Activated CD4-positive, CD25-positive, alpha-beta regulatory T cell (primary cell): ENCODE data around the gene SGTA.

Source experiments
- DNase-seq, 4 experiments: peaks; one replicate each; lab custom pipeline; 2025; lab: John Stamatoyannopoulos, UW

SGTA gene

DNA sequence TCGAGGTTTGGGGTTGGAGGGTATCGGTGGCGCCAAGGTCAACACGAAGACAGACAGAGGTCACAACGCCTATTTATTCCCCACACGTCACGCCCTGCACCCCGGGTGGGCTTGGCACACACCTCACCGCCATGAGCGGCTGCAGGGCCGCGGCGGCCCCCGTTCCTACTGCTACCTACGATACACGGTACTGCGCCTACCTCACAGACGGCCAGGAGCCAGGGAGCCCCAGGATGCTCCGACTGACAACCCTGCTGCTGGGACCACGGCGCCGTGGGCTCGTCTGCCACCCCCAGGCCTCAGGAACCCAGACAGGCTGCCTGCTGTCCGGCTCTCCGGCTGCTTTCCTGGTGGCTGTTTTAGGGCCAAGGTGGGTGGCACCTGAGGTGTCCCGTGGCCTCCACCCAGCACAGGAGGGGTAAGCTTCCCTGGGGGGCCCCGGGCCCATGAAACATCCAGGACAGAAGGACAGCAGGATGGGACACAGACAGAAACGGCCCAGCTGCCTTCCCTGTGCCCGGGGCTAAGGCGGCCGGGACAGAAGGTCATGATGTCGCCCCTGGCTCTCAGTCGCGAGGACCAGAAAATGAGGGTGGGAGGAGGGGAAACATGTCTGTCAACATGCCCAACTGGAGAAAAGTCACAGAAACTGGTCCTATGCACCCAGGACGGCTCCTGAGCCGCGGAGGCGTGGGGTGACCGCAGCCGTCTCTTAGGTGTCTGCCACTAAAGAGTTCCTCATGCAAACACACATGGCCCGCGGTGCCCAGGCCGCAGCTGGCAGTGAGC, 28.2 kb downstream of the SGTA start:
- DNase-seq = no peak

DNA sequence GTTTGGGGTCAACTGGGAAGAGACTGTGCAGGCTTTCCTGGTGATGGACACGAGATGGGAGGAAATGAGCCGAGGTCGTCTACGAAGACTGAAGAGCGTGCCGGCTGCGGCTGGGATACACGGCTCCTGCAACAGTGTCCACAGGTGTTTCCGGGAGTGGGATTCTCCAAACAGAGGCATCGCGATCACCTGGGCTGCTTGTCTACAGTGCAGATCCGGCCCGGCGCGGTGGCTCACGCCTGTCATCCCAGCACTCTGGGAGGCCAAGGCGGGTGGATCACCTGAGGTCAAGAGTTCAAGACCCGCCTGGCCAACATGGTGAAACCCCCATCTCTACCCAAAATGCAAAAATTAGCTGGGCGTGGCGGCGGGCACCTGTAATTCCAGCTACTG, 31.6 kb downstream of the SGTA start:
- no peak for DNase-seq

DNA sequence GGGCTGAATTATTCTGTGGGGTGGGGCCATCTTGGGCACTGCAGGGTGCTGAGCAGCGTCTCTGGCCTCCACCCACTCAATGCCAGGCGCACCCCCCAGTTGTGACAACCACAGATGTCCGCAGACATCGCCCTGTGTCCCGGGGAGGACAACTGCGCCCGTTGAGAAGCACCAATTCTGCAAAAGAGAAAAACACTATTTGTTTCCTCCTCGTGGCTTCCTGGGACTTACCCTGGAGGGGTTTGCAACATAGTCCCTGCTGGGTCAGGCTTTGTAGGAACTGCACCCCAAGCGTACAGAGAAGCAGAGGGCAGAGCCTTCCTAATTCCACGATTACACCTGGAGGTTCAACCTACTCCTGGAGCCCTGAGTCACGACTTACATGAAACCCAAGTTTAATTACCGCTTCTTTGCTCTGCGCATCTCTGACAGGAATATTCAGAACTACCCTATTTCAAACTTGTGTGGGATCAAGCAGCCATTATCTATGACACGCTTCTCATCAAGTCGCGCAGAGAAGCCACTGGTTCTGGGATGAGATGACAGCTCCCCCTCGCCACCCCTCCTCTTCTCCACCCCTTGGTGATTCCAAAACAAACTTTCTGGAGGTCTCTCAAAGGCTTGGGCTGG, 32.1 kb downstream of the SGTA start:
- no peak for DNase-seq

DNA sequence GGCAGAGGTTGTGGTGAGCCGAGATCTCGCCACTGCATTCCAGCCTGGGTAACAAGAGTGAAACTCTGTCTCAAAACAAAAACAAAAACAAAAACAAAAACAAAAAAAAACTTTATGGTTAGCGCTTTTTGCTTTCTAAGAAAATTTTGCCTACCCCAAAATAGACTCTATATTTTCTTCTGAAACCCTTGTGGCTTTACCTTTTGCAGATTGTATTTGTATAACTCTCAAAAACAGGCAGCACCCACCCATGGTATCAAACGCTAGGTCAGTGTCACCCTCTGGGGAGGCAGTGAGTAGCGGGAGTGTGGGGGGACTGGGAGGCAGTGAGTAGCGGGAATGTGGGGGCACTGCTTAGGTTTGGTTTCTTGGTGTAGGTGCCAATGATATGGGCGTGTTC, 35.7 kb downstream of the SGTA start:
- no peak for DNase-seq

DNA sequence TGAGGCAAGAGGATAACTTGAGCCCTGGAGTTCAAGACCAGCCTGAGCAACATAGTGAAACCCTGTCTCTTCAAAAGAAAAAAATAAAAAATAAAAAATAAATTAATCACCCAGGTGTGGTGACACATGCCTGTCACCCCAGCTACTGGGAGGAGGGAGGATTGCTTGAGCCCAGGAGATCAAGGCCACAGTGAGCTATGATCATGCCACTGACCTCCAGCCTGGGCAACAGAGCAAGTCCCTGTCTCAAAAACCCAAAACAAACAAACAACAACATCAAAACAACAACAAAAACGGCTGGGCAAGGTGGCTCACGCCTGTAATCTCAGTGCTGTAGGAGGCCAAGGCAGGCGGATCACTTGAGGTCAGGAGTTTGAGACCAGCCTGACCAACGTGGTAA, 39.0 kb downstream of the SGTA start:
- no peak for DNase-seq

DNA sequence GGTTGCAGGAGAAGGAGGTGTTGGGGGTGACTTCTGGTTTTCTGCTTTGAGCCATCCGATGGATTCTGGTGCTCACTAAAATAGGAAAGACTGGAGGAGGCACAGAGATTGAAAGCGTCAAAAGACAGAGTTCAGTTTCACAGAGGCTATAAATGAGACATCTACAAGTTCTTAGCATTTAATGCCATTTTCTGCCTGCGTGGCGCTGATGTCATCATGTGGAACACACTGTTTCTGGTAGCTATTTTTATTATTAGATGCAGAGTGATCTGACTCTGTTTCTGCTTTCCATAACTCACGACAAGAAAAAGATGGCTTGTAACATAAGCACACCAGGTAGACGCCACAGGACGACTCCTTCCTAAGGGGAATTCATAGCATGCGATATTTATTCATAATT, 40.0 kb downstream of the SGTA start:
- no peak for DNase-seq

DNA sequence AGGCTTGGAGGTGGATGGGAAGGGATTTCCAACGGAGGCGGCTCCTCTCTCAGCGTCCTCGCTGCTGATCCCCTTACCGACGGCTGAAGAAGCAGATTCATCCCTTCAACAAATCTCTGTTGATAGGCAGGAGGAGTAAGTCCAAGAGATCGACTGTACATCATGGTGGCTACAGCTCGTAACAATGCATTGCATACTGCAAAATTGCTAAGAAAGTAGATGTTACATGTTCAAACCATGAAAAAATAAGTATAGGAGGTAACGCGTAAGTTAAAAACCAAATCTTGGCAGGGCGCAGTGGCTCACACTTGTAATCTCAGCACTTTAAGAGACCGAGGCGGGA, 42.8 kb downstream of the SGTA start:
- DNase-seq = no peak

DNA sequence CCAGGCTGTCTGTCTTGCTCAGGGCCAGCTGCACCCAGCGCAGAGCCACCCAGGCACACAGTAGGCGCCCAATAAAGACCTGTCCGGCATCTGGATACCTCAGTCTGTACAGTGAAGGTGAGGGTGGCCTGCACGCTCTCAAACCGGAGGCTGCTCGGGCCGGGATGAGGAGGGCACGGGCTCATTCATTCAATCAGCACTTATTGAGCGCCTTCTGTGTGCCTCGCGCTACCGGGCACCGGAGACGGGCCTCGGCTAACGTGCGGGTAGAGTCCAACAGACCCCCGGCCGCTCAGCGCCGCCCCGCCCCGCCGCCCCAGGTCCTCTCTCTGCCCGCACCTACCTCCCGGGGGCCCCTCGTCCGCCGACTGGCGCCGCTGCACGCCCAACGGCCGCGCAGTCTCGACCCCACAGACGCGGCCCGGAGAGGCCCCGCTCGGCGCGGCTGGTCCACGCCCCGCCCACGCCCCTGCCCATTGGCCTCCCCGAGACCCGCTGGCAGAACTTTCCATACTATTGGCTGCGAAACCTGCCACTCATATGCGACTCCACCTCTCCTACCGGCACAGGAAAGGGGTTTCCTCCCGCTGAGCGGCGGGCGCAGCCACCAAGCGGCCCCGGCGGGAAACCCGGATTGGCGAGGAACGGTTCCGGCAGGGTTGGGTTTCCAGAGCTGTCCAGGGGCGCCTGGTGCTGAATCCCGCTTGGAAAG, 43.3 kb downstream of the SGTA start, which contains the start of gene SLC39A3:
Gene SLC39A3, minus strand, starts transcription at position 416 of the 712 bp plus-strand sequence. CDS start 2,760 bp downstream, outside the sequence.
- DNase-seq = peak; percentile 93 to 99 (median 96)

DNA sequence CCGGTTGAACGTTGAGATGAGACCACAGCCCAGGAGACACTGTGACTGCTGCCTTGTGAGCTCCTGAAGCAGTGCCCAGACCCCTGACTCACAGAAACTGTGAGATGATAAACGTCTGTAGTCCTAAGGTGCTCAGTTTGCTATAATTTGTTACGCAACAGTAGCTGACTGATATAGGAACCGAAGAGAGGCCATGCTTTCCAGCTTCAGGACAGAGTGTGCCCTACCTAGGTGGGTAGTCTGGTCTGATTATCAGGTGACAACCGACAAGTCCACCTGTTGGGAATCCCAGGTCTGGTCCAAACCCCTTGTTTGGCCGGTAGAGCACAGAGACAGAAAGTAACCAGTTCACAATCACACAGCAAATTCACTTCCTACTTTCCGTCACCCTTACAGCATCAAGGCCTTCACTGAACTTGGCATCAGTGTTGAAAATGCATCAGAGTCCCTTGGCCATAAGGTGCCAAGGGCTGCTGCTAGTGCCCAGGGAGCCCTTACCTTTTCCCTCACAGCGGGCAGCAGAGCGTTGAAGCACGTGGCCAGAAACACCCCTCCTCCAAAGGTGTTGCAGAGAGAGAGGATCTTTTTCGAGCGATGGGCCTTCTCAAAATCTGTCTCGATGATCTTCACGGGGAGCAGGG, 46.4 kb downstream of the SGTA start:
- DNase-seq = no peak

DNA sequence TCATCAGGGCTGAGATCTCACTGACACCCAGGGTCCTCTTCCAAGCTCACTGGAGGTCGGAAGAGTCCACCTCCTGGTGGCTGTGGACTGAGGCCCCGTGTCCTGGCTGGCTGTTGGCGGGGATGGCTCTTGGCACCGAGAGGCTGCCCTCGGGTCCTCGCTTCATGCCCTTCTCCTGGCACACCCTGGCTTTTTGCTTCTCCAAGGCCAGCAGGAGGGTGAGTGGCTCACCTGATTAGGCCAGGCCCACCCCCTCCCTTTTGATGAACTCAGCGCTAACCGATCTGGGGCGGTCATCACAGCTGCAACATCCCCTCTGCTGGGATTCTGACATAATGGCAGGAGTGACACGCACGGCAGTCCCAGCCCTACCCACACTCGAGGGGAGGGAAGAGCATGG, 47.7 kb downstream of the SGTA start:
- DNase-seq = no peak

DNA sequence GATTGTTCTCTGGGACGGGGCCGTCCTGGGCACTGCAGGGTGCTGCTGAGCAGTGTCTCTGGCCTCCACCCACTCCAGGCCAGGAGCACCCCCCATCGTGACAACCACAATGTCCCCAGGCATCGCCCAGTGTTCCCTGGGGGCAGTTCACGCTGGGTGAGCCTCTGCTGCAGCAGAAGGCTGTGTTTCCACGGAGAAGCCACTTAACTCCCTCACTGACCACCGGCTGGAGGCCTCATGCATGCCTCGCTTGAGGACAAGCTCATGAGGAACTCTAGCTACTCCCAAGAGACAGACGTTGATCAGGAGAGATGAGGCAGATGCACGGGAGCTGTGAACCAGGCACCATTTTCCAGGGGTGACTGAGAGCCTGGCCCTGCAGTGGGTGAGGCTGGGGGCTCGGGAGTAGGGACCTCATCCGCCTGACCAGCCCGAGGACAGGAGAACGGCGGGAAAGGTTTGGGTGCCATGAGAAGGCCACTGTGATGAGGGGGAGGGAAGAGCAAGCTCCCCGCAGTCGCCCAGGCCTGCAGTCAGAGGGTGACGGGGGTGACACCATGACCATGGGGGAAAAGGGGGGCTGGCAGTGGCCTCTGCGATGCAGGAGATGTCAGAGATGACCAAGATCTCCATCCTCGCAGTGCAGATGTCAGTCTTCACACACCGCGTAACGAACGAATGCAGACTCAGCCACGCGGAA, 48.3 kb downstream of the SGTA start:
- DNase-seq = no peak

DNA sequence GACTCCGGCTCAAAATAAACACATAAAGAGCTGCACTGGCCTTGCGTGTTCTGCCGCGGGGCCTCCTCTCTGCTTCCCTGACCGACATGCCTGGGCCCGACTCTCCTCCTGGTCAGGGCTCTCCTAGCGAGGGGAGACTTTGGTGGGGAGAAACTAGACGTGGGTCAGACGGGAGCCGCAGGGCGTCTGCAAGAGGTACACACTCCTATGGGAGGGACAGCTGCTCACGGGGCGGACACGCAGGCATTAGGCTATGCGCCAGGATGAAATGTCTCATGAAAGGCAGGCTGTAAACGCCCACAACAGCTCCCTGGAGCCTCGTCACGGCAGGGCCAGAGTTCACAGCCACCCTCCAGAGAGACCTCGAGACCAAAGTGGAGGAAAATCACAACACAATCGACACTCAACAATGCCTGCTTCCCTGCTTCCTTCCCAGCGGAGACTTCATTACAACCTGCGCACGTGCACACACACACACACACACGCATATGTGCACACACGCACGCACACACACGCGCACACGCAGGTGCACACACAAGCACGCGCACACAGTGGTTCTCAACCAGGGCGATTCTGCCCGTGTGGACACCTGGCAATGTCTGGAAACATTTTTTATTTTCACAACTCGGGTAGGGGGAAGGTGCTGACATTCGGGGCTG, 49.0 kb downstream of the SGTA start:
- no peak for DNase-seq

DNA sequence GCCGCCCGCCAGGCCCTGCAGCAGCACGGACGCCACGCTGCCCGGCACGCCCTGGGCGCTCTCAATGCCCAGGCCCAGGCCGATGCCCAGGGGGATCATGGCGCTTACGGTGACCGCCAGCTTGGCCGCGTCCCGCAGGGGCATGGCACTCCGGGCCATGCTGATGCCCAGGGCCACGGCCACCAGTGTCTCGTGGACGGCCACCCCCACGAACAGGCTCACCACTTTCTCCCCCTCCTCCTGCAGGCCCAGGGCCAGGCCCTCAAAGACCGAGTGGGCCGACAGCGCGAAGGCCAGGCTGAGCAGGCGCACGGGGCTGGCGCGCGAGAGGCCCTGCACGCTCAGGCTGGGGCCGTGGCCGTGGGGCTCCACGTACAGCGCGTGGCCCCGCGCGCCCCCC, 50.2 kb downstream of the SGTA start:
- no peak for DNase-seq

DNA sequence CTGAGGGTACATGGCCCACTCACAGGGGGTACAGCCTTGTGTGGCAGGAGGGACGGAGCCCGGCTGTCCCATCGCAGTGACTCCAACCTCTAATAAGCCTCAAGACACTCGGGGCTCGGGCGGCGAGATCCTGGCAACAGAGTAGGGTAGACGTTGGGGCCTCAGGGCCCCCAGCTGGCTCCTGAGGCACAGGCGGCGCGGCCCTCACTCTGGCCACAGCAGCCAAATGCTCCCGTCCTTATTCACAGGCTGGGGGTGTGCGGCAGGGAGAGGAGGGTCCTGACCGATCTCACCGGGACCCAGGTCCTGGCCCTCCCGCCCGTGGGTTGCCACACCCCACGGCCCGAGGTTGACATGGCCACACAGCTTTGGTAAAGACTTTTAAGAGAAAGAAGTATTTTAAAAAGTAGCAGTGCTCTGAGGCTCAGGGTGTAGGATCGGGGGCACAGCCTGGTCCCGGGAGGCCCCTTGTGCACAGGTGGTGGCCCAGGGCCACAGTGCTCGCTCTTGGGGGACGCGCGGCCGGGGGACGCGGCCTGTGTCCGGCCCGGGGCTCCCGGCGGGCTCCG, 50.8 kb downstream of the SGTA start:
- no peak for DNase-seq

DNA sequence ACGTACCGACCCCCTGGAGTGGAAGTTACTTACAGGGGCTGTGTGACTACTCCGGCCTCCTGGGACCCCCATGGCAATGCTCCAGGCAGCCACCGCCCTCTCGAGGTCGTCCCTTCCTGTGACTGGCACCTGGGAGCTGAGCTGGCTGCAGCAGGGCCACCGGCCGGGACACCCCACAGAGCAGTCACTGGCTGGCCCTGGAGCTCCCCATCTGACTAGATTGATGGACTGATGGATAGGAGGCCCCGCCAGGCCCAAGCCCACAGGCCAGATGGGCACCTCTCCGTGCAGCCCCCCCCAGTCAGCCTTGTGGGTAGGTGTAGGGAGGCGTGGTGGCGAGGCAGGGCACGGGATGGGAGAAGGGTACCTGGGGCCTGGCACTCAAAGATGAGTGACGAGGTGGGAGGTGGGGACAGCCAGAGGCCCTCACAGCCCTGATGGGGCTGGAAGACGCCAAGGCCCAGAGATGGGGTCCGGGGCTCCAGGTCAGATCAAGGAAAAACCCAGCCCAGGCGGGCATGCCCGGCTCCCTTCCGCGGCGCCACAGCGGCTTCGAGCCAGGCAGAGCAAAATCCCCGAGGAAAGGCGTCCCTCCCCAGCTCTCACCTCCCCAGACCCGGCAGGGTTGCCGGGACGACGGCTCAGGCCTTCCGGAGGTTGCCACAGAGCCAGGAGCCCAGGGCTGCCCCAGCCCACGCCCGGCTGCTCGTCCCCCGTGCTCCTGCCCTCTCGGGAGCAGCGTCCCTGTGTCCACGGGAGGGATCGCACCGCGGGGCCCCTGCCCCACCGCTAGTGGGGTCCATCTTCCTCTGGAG, 51.7 kb downstream of the SGTA start:
- no peak for DNase-seq

DNA sequence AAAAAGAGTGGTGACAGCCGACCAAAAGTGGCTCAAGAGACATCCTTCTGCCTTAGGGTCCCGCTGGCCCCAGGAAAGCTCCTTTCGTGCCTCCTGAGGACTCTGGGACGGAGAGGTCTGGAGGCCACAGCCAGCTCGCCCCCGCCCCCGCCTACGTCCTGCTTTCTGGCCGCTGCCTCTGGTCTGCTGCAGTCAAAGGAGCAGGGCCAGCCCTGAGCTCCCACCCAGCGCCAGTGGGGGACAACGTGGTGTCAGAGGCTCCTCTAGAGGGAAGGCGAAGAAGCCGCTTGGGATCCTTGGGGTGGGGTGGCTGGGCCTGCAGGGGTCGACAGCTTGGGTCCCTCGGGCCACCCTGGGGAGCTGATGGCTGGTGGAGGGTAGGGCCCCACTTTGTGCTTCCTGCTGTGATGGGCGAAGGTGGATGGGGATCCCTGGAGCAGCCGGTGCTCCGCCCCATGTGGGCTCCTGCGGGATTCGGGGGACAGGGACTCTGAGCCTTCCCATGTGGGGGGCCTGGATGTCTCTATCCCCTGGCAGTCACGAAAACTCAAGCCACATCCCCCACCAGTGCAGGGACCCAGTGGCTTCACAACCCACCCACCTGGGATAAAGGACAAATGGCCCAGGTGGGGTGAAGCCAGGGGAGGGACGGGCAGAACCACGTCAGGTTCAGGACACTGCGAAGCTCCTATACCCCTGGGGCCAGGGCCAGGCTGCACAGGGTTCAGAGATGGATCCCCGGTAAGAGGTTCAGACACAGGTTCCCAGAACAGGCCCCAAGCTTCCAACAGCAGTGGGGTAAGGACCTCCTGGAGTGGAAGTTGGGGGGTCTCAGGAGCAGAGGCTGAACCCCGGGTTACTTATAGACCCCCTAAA, 52.9 kb downstream of the SGTA start:
- DNase-seq = no peak

DNA sequence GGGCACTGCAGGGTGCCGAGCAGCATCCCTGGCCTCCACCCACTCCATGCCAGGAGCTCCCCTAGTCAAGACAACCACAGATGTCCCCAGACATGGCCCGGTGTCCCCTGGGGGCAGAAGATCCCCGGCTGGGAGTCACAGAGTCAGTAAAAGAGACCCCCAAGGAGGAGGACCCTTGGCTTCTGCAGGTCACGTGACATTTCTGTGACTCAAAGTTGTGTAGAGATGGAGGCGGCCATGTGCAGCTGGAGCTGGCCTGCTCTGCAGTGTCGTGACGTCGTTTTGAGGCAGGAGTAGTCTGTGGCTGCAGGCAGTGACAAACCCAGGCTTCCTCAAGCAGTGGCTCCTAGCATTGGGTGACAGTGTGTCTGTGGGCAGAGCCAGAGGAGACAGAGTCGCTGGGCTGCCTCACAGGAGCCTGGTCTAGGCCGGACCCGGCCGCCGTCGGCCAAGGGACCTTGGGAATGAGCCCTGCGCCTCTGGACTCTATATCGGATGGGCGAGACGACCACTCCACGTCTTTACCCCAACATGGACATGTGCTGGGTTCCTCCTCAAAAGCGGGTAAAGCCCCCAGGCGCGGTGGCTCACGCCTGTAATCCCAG, 54.2 kb downstream of the SGTA start:
- no peak for DNase-seq

DNA sequence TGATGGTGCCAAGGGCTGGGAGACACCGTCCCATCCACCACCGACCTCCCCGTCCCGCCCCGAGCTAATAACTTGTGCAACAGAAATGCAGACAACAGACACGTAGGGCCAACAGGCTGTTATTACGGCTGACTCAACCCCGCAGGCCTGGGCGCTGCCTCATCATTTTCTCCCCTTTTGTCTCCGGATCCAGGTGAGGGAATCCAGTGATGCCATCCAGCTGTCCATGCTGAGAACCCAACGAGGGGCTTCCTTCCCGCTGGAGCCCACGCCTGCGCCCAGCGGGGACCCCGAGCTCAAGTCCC, 55.5 kb downstream of the SGTA start:
- no peak for DNase-seq
